Stimulated activated naive CD8-positive, alpha-beta T cell treated with anti-CD3 and anti-CD28 coated beads, Interleukin-15, amount 100 ng/mL, for 72 hours (primary cell): Measurements from ENCODE around the gene SARM1.

Source experiments
- ATAC-seq: fragments of 150-1000 bp; cut with Tn5 transposase; 2 replicates; pipeline ENCODE4 v1.10.0; 2021; ENCODE audit warnings: mild to moderate bottlenecking, moderate library complexity
- DNase-seq, 2 donors: peaks; one replicate each; pipeline ENCODE4 v3.0.0; 2021 to 2022
- H3K27ac Mint-ChIP-seq, 2 donors: one replicate each; pipeline ENCODE4 v1.8.0; 2022; ENCODE audit warnings: mild to moderate bottlenecking in 2 of 2, mixed read lengths in 2 of 2, moderate library complexity in 2 of 2
- H3K27me3 Mint-ChIP-seq: one replicate; pipeline ENCODE4 v1.8.0; 2022; ENCODE audit warnings: mixed read lengths
- H3K4me1 Mint-ChIP-seq: one replicate; pipeline ENCODE4 v1.8.0; 2022; ENCODE audit warnings: mild to moderate bottlenecking, mixed read lengths
- H3K4me3 Mint-ChIP-seq, 2 donors: one replicate each; pipeline ENCODE4 v1.8.0; 2022; ENCODE audit warnings: mild to moderate bottlenecking in 2 of 2, mixed read lengths in 2 of 2, moderate library complexity in 1 of 2
- H3K9me3 Mint-ChIP-seq, 2 donors: one replicate each; pipeline ENCODE4 v1.8.0; 2022; ENCODE audit warnings: mixed read lengths in 2 of 2

SARM1 gene

GRCh38 chr17:28372203-28372944 is 880 bp downstream of the SARM1 start:
- Mint-ChIP-seq H3K4me3 (peak overlapping the region; percentile 84 to 89), H3K9me3 (no peaks in the 10 kb centered on the region), H3K27ac (peak overlapping the region; percentile 85 to 93), H3K27me3 (no peaks in the 10 kb centered on the region), H3K4me1 (peaks cover 35% of the 10 kb centered on the region)
- ATAC-seq (peak; percentile 15), DNase-seq (peak in 1 of 2 donors; percentile 45)

DNA sequence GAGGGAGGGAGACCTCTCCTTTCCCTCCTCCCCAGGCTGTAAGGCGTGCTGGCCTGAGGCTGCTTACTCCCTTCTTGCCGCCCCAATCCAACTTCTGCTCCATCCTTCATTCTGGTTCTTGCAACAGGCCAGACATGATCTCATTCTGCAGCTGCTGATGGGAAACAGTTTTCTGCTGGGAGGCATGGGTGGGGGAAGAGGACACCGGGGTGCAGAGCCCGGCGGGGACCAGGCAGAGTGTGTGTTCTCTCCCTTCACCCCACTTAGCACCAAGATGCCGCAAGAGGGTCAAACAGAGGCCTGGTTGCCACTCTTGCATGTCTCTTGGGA is 1.4 kb downstream of the SARM1 start:
- H3K27ac Mint-ChIP-seq: peak overlapping the region; percentile 77 to 85

DNA sequence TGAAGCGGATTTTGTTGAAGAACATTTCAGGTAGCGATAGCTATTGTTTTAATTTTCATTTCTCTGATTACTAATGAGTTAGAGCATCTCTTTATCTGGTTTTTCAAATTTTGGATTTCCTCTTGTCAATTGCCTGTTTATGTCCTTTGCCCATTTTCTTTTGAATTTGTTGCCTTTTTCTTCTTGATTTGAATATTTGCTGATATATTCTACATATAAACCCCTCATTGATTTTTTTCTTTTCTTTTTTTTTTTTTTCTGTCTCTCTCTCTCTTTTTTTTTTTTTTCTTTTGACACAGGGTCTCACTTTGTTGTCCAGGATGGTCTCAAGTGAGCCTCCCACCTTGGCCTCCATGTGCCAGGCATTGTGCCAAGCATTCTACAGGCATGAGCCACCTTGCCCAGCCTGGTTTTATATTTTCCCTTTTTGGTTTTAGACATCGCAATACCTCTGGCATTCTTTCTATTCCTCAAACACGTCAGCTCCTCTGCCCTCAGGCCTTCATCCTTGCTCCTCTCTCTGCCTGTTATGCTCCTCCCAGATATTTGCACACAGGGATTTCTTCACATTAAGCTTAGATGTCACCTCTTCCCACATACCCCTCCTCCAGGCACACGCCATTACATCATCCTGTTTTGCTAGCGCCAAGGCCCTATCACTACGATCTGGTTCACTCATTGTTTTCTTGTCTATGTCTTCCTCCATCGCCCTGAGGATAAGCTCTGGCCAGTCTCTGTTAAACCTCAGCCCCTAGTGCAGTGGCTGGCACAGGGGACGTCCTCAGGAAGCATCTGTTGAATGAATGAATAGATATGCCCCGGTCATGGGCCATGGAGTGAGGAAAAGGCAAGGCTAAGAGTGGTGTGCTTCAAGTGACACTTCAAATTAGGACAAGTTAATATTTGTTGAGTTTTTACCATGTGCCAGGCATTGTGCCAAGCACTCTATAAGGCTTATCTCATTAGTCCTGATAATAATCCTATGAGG is 8.6 kb downstream of the SARM1 start:
- Mint-ChIP-seq H3K9me3 (no peaks in the 10 kb centered on the region), H3K4me3 (no peak overlapping the region), H3K27me3 (peaks cover 8% of the 10 kb centered on the region)

More for the DNA sequence above, 1.4 kb downstream of the SARM1 start:
- Mint-ChIP-seq H3K4me1 (peaks cover 35% of the 10 kb centered on the region), H3K27me3 (no peaks in the 10 kb centered on the region), H3K9me3 (no peaks in the 10 kb centered on the region), H3K4me3 (peak overlapping the region; percentile 84 to 89)
- DNase-seq (no peak), ATAC-seq (no peak)

DNA sequence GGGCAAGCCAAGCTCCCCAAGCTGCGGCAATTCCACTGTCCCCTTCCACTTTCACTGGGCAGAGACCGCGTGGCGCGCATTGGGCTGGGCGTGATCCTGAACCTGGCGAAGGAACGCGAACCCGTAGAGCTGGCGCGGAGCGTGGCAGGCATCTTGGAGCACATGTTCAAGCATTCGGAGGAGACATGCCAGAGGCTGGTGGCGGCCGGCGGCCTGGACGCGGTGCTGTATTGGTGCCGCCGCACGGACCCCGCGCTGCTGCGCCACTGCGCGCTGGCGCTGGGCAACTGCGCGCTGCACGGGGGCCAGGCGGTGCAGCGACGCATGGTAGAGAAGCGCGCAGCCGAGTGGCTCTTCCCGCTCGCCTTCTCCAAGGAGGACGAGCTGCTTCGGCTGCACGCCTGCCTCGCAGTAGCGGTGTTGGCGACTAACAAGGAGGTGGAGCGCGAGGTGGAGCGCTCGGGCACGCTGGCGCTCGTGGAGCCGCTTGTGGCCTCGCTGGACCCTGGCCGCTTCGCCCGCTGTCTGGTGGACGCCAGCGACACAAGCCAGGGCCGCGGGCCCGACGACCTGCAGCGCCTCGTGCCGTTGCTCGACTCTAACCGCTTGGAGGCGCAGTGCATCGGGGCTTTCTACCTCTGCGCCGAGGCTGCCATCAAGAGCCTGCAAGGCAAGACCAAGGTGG is 9.8 kb downstream of the SARM1 start:
- ATAC-seq: no peak
- Mint-ChIP-seq H3K27me3 (peaks cover 8% of the 10 kb centered on the region), H3K4me3 (peak overlapping the region; percentile 24 to 48)

More for the DNA sequence above, 8.6 kb downstream of the SARM1 start:
- ATAC-seq: no peak
- no peak for DNase-seq
- H3K27ac Mint-ChIP-seq: no peak overlapping the region
- H3K4me1 Mint-ChIP-seq: peaks cover 28% of the 10 kb centered on the region

DNA sequence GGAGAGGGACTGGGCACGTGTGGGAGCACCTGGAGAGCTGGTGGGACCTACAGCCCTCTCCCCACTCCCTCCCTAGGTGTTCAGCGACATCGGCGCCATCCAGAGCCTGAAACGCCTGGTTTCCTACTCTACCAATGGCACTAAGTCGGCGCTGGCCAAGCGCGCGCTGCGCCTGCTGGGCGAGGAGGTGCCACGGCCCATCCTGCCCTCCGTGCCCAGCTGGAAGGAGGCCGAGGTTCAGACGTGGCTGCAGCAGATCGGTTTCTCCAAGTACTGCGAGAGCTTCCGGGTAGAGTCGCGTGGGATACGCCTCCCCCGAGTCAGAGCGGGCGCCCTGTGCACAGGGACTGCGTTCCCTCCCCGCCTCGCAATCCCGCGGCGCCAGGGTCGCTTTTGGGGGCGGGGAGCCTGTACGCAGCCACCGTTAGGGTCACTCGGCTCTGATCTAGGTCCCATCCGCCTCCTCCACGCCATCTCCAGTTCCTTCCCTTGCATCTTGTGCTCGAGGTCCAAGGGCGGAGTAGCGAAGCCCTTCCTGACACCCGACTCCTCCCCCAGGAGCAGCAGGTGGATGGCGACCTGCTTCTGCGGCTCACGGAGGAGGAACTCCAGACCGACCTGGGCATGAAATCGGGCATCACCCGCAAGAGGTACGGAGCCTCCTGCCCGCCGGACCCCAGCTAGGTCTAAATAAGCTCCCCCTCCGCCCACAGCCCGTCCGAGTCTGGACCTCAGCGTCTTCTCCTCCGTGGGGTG is 13.0 kb downstream of the SARM1 start:
- peaks cover 8% of the 10 kb centered on the region for H3K27me3 Mint-ChIP-seq
- H3K4me3 Mint-ChIP-seq: peak overlapping the region; percentile 84 to 93
- ATAC-seq: peak; percentile 96
- H3K4me1 Mint-ChIP-seq: peaks cover 34% of the 10 kb centered on the region
- peak overlapping the region; percentile 55 to 61 for H3K27ac Mint-ChIP-seq
- peak; percentile 62 to 69 for DNase-seq
- no peaks in the 10 kb centered on the region for H3K9me3 Mint-ChIP-seq

More for the DNA sequence above, 9.8 kb downstream of the SARM1 start:
- Mint-ChIP-seq H3K4me1 (peaks cover 34% of the 10 kb centered on the region), H3K27ac (no peak overlapping the region), H3K9me3 (no peaks in the 10 kb centered on the region)
- DNase-seq: peak; percentile 29 to 36

GRCh38 chr17:28385037-28385400 is 13.5 kb downstream of the SARM1 start:
- H3K4me3 Mint-ChIP-seq: peak overlapping the region; percentile 84 to 93
- no peaks in the 10 kb centered on the region for H3K9me3 Mint-ChIP-seq
- H3K27ac Mint-ChIP-seq: peak overlapping the region in 1 of 2 donors; percentile 55
- DNase-seq: no peak
- H3K27me3 Mint-ChIP-seq: peaks cover 8% of the 10 kb centered on the region
- peaks cover 34% of the 10 kb centered on the region for H3K4me1 Mint-ChIP-seq
- ATAC-seq: peak; percentile 19

DNA sequence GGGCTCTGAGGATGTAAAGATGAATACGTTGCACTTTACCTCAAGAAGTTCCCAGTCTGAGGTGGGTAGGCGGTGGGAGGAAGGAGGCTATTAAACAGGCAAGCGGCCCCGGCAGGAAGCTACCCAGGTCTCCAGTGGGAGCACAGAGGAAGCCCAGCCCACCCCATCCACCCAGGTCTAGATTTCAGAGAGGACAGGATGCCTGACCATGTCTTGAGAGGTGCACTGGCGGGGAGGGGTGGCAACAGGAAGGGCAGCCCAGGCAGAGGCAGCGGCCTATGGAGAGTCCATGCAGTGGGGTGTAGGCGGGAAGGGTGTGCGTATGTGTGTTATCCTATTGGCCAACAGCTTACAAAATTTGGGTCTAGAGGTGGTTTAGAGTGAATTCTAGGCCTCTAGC is 13.9 kb downstream of the SARM1 start:
- DNase-seq (no peak), ATAC-seq (peak; percentile 17)
- Mint-ChIP-seq H3K27me3 (peaks cover 8% of the 10 kb centered on the region), H3K4me1 (peaks cover 34% of the 10 kb centered on the region), H3K27ac (no peak overlapping the region), H3K4me3 (peak overlapping the region; percentile 84 to 93), H3K9me3 (no peaks in the 10 kb centered on the region)

DNA sequence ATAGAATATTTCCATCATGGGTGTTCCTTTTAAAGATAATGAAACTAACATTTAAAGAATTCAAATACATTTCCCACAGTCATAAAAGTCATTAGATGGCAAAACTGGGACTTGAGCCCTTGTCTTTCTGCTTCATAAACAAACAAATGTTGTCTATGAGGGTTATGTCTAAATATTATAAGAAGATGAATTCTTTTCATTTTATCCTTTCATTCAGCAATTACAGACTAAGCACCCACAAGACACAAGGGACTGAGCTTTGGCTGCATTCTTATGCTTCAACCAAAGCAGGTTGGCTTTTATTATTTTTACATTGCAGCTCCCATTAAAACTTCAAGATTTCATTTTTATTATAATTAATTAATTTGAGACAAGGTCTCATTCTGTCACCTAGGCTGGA is 14.9 kb downstream of the SARM1 start:
- ATAC-seq: no peak
- H3K4me3 Mint-ChIP-seq: no peak overlapping the region
- no peaks in the 10 kb centered on the region for H3K9me3 Mint-ChIP-seq
- H3K4me1 Mint-ChIP-seq: peaks cover 29% of the 10 kb centered on the region
- no peak for DNase-seq
- H3K27me3 Mint-ChIP-seq: peaks cover 7% of the 10 kb centered on the region
- no peak overlapping the region for H3K27ac Mint-ChIP-seq

DNA sequence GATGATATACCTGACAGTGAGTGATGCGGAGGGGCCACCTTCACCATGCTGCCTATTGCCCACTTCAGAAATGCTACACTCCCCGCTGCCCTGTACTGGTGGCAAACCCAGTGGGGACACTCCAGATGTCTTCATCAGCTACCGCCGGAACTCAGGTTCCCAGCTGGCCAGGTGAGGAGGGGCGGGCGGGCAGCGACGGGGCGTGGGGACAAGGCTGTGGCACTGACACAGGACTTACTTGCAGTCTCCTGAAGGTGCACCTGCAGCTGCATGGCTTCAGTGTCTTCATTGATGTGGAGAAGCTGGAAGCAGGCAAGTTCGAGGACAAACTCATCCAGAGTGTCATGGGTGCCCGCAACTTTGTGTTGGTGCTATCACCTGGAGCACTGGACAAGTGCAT is 16.6 kb downstream of the SARM1 start:
- H3K4me3 Mint-ChIP-seq: no peak overlapping the region
- no peak for ATAC-seq
- no peak overlapping the region for H3K27ac Mint-ChIP-seq
- no peak for DNase-seq
- peaks cover 22% of the 10 kb centered on the region for H3K4me1 Mint-ChIP-seq
- no peaks in the 10 kb centered on the region for H3K9me3 Mint-ChIP-seq
- H3K27me3 Mint-ChIP-seq: no peaks in the 10 kb centered on the region

- ATAC-seq: no peak
- no peak for DNase-seq
- H3K9me3 Mint-ChIP-seq: no peaks in the 10 kb centered on the region
- H3K27me3 Mint-ChIP-seq: no peaks in the 10 kb centered on the region
- H3K27ac Mint-ChIP-seq: no peak overlapping the region
- H3K4me3 Mint-ChIP-seq: no peak overlapping the region
- H3K4me1 Mint-ChIP-seq: peaks cover 6% of the 10 kb centered on the region
Observed at GRCh38 chr17:28390141-28390540, 18.6 kb downstream of the SARM1 start.

- Mint-ChIP-seq H3K4me3 (no peak overlapping the region), H3K4me1 (peaks cover 2% of the 10 kb centered on the region), H3K27ac (no peak overlapping the region), H3K9me3 (no peaks in the 10 kb centered on the region), H3K27me3 (no peaks in the 10 kb centered on the region)
- ATAC-seq (no peak), DNase-seq (no peak)
Observed at GRCh38 chr17:28390563-28390962, 19.1 kb downstream of the SARM1 start.

- H3K27ac Mint-ChIP-seq: no peak overlapping the region
- ATAC-seq (no peak), DNase-seq (no peak)
- no peak overlapping the region for H3K4me3 Mint-ChIP-seq
- no peaks in the 10 kb centered on the region for H3K4me1 Mint-ChIP-seq
- no peaks in the 10 kb centered on the region for H3K9me3 Mint-ChIP-seq
- H3K27me3 Mint-ChIP-seq: no peaks in the 10 kb centered on the region
Observed at GRCh38 chr17:28390984-28391383, 19.5 kb downstream of the SARM1 start.

- Mint-ChIP-seq H3K9me3 (no peaks in the 10 kb centered on the region), H3K4me1 (no peaks in the 10 kb centered on the region), H3K27me3 (no peaks in the 10 kb centered on the region), H3K27ac (peak overlapping the region in 1 of 2 donors; percentile 67), H3K4me3 (no peak overlapping the region)
- ATAC-seq (no peak), DNase-seq (no peak)
Observed at GRCh38 chr17:28391401-28391800, 19.9 kb downstream of the SARM1 start.

DNA sequence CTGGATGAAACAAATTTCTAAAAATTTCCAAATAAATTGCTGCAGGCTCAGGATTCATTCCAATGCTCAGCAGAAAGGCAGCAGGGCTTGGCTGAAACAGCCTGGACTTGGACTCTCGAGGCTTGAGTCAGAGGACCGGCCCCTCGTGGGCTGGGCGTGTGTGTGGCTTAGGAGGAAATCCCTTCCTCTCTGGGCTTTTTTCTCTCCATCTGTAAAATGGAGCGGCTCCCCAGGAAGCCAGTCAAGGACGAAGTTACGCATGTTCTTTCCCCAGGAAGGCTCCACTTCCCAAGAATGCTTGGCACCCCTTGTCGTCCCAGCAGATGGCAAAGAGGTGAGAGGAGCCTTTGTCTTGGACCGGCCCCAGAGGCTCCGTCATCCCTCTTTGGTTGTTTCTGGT is 21.0 kb downstream of the SARM1 start:
- Mint-ChIP-seq H3K4me1 (no peaks in the 10 kb centered on the region), H3K27ac (no peak overlapping the region), H3K27me3 (no peaks in the 10 kb centered on the region), H3K4me3 (no peak overlapping the region), H3K9me3 (no peaks in the 10 kb centered on the region)
- ATAC-seq: no peak
- DNase-seq: no peak
